ENCODE data around the gene RAPGEF4.

RAPGEF4 gene

DNA sequence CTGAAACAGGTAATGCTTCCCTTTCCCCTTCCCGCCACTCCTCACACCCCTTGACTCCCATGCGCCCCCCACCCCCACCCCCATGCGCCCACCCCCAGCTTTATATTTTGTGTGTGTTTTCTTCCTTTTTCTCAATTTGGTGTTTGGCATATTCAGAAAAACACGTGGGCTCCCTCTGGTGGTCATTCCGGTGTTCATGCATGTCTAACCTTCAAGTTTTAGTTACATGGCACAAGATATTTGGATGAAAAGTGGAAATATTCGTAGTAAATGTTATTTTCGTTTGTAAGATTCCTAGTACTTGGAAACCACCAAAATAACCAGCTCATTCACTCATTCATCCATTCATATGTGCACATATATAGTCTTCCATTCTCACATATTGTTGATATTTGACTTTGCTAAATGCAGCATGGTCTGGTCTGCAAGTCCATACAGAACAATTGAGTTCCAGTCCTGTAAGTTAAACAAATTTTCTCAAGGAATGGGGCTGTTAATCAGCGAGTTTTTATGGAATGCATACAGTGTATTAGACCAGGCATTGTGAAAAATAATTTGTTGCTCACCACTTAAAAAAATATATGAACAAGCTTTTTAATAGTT lies 196.4 kb downstream of the RAPGEF4 start:
- TF ChIP-seq SIN3A (IDR thresholded peaks at IDR 0.05; ENCODE audit: borderline replicate concordance, insufficient read depth, low read length) = no peak
- TF ChIP-seq FOXP2 (optimal IDR thresholded peaks at IDR 0.05; ENCODE audit: borderline replicate concordance, extremely low read depth, extremely low read length, insufficient read depth) = no peak
- no peak for TF ChIP-seq POLR2AphosphoS5 (IDR thresholded peaks at IDR 0.05; ENCODE audit: low read depth, low read length)
- TF ChIP-seq, protein P1, sequence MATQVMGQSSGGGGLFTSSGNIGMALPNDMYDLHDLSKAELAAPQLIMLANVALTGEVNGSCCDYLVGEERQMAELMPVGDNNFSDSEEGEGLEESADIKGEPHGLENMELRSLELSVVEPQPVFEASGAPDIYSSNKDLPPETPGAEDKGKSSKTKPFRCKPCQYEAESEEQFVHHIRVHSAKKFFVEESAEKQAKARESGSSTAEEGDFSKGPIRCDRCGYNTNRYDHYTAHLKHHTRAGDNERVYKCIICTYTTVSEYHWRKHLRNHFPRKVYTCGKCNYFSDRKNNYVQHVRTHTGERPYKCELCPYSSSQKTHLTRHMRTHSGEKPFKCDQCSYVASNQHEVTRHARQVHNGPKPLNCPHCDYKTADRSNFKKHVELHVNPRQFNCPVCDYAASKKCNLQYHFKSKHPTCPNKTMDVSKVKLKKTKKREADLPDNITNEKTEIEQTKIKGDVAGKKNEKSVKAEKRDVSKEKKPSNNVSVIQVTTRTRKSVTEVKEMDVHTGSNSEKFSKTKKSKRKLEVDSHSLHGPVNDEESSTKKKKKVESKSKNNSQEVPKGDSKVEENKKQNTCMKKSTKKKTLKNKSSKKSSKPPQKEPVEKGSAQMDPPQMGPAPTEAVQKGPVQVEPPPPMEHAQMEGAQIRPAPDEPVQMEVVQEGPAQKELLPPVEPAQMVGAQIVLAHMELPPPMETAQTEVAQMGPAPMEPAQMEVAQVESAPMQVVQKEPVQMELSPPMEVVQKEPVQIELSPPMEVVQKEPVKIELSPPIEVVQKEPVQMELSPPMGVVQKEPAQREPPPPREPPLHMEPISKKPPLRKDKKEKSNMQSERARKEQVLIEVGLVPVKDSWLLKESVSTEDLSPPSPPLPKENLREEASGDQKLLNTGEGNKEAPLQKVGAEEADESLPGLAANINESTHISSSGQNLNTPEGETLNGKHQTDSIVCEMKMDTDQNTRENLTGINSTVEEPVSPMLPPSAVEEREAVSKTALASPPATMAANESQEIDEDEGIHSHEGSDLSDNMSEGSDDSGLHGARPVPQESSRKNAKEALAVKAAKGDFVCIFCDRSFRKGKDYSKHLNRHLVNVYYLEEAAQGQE (IDR thresholded peaks at IDR 0.05; ENCODE audit: insufficient read depth in 1 of 2, low read depth in 2 of 2, low read length in 2 of 2) = no peak
- no peak for TF ChIP-seq TAF1 (IDR thresholded peaks at IDR 0.05; ENCODE audit: borderline replicate concordance, insufficient read depth, low read length)

DNA sequence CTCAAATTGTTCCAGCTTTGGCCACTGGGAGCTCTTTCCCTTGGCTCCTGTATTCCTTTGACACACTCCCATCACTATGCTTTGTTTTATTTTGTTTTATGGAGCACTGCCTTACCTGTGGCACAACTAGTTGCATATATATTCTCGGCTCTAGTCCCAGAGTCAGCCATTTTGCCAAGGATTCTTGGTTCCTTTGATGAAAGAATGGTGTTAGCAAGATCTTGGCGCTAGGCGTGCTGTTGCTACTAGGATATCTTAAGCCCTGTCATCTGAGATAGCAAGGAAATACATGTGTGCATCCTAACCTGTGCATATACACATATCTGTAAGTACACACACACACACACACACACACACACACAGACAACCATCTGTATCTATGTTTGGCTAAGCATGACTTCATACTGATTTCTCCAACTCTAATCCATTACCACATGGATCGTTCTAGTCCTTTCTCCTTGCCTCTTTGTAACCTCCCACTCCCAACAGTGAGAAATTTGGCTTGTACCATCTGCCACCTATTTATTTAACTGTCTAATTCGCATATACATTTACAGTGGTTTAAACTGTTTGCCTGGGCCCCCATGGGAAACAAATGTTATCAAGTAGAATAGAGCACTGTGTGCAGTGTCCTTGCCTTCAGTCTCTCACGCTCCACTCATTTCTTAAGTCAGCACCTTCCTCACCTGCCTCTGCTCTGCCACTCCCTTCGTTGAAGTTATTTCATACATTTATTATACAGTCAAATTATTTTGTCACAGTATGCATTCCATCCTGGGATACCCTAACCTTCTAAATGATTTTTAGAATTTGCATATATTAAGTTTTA lies 202.5 kb downstream of the RAPGEF4 start:
- TF ChIP-seq, protein P1 (IDR thresholded peaks at IDR 0.05; ENCODE audit: insufficient read depth in 1 of 2, low read depth in 2 of 2, low read length in 2 of 2) = no peak
- no peak for TF ChIP-seq FOXP2 (optimal IDR thresholded peaks at IDR 0.05; ENCODE audit: borderline replicate concordance, extremely low read depth, extremely low read length, insufficient read depth)
- TF ChIP-seq POLR2AphosphoS5 (IDR thresholded peaks at IDR 0.05; ENCODE audit: low read depth, low read length) = no peak
- no peak for TF ChIP-seq SIN3A (IDR thresholded peaks at IDR 0.05; ENCODE audit: borderline replicate concordance, insufficient read depth, low read length)
- TF ChIP-seq TAF1 (IDR thresholded peaks at IDR 0.05; ENCODE audit: borderline replicate concordance, insufficient read depth, low read length) = no peak

DNA sequence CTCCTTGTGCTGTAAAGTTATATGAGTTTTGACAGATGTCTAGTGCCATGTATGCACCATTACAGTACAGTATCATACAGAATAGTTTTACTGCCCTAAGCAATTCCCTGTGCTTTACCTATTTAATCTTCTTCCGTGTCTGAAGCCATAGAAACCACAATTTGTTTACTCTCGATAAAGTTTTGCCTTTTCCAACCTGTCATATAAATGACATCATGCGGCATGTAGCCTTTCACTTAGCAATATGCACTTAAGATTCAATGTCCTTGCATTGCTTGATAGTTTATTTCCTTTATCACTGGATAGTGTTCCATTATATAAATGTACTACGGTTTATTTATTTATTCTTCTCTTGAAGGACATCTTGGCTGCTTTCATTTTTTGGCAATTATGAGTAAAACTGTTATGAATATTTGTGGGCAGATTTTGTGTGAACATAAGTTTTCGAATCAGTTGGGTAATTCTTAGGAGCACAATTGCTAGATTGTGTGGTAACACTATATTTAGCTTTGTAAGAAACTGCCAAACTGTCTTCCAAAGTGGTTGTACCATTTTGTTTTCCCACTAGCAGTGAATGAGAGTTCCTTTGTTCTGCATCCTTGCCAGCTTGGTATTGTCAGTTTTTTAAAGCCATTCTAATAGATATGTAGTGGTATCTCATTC lies 203.2 kb downstream of the RAPGEF4 start:
- TF ChIP-seq POLR2AphosphoS5 (IDR thresholded peaks at IDR 0.05; ENCODE audit: low read depth, low read length) = no peak

DNA sequence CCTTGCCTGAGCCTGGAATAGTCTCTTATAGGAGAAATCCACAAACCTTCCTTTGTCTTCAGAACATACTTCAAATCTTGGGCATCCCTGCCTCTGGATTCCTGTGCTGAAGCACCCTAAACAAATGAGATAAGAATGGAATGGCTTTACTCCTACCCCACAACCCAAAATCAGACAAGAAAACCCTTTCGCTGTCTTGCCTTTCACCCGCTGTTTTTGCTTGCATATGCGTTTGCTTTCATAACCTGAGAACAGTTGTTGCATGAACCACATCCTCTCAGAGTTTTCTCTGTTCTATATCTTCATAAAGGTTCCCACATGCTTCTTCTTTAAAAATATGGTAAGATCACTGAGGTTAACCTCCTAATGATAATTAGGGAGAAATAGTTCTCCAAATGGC lies 207.9 kb downstream of the RAPGEF4 start:
- TF ChIP-seq, protein P1 (IDR thresholded peaks at IDR 0.05; ENCODE audit: insufficient read depth in 1 of 2, low read depth in 2 of 2, low read length in 2 of 2) = no peak
- TF ChIP-seq TAF1 (IDR thresholded peaks at IDR 0.05; ENCODE audit: borderline replicate concordance, insufficient read depth, low read length) = no peak
- TF ChIP-seq FOXP2 (optimal IDR thresholded peaks at IDR 0.05; ENCODE audit: borderline replicate concordance, extremely low read depth, extremely low read length, insufficient read depth) = no peak
- no peak for TF ChIP-seq SIN3A (IDR thresholded peaks at IDR 0.05; ENCODE audit: borderline replicate concordance, insufficient read depth, low read length)
- TF ChIP-seq POLR2AphosphoS5 (IDR thresholded peaks at IDR 0.05; ENCODE audit: low read depth, low read length) = no peak

DNA sequence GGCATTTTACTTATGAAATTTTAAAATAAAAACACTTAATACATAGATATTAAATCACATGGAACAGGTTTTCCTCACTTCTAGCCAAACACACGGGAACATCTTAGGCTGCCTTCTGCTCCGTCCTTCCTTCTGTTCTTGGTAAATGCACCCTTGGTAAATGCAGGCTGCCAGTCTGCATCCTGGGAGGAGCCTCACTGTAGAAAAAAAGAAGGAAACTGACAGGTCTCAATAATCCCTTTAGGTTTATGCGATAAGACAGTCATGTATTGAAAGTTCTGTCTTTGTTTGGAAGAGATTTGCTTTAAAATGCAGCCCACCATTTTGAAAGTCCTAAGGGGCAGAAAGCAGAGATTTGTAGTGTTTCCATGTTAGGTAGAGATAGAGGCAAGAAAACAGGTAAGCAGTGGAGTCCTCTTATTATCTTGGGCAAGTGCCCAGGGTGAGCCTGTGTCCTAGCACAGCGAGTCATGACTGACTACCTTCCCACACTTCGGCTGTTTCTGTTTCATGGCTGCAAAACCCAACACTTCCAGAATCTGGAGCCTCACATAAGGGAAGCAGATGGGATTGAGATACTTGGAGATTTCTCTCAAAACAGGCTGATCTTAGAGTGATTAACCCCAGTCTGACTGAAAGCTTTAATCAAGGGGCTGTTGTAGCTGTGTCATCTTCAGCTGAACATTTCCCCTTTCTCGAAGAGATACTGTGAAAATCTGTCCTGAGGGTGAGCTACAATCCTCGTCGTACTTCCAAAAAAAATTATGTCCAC lies 208.6 kb downstream of the RAPGEF4 start:
- no peak for TF ChIP-seq SIN3A (IDR thresholded peaks at IDR 0.05; ENCODE audit: borderline replicate concordance, insufficient read depth, low read length)
- TF ChIP-seq TAF1 (IDR thresholded peaks at IDR 0.05; ENCODE audit: borderline replicate concordance, insufficient read depth, low read length) = no peak
- TF ChIP-seq, protein P1 (IDR thresholded peaks at IDR 0.05; ENCODE audit: insufficient read depth in 1 of 2, low read depth in 2 of 2, low read length in 2 of 2) = no peak
